WTC11 (cell line): Measurements from ENCODE around the gene LEF1. TPM values are rescaled to one million over a fixed set of nuclear protein-coding genes. Genes with fewer than 3 reads are reported as not detected.
A peak's percentile ranks its signal among the peaks of the same experiment; 100 is the strongest.

Experiments
- ATAC-seq: fragments of 200-7000 bp; cut with Tn5 transposase; 2 replicates; pipeline ENCODE4 v1.10.0; 2021; ENCODE audit warnings: mild to moderate bottlenecking, moderate library complexity
- CTCF ChIA-PET: fragments of 300-600 bp; sonication (Branson Sonifier 250); formaldehyde crosslinking; loops from one replicate; lab custom pipeline; 2021; ENCODE audit warnings: antibody characterized with exemption; lab: Charles Lee
- POLR2A ChIA-PET: fragments of 350-600 bp; sonication (Branson Sonifier 250); formaldehyde crosslinking; loops from one replicate; lab custom pipeline; 2021; ENCODE audit warnings: antibody characterized with exemption; lab: Charles Lee
- DNase-seq: peaks from one replicate; pipeline ENCODE4 v3.0.0; 2021; ENCODE audit warnings: low spot score
- H3K27ac Mint-ChIP-seq: 2 replicates; pipeline ENCODE4 v1.8.0; 2021; ENCODE audit warnings: mixed read lengths
- H3K27me3 Mint-ChIP-seq: 2 replicates; pipeline ENCODE4 v1.8.0; 2021; ENCODE audit warnings: low read depth, mild to moderate bottlenecking, moderate library complexity, mixed read lengths
- H3K36me3 Mint-ChIP-seq: 2 replicates; pipeline ENCODE4 v1.8.0; 2021; ENCODE audit warnings: mixed read lengths
- H3K4me1 Mint-ChIP-seq: 2 replicates; pipeline ENCODE4 v1.8.0; 2022; ENCODE audit warnings: mixed read lengths
- H3K4me3 Mint-ChIP-seq: 2 replicates; pipeline ENCODE4 v1.8.0; 2021; ENCODE audit warnings: mild to moderate bottlenecking, moderate library complexity, mixed read lengths
- H3K9me3 Mint-ChIP-seq: 2 replicates; pipeline ENCODE4 v1.8.0; 2021; ENCODE audit warnings: mixed read lengths
- ATF2 ChIP-seq: sonication (generic); formaldehyde crosslinking; IDR thresholded peaks from 2 replicates; pipeline ENCODE4 v1.8.1; 2022; ENCODE audit warnings: low read depth, missing genetic modification reagents, borderline replicate concordance
- CREB1 ChIP-seq: sonication (generic); formaldehyde crosslinking; IDR thresholded peaks from 2 replicates; pipeline ENCODE4 v1.8.0; 2023; ENCODE audit warnings: mild to moderate bottlenecking, missing genetic modification reagents
- CREM ChIP-seq: sonication (generic); formaldehyde crosslinking; IDR thresholded peaks from 2 replicates; pipeline ENCODE4 v1.8.1; 2022; ENCODE audit warnings: mild to moderate bottlenecking, missing genetic modification reagents, moderate library complexity
- CTCF ChIP-seq: fragments of 200-600 bp; IDR thresholded peaks from 2 replicates; pipeline ENCODE4 v1.8.0; 2022; ENCODE audit warnings: antibody characterized with exemption
- FOXJ3 ChIP-seq: sonication (generic); formaldehyde crosslinking; IDR thresholded peaks from 2 replicates; pipeline ENCODE4 v1.9.0; 2021; ENCODE audit warnings: missing genetic modification reagents, mild to moderate bottlenecking, borderline replicate concordance
- FOXK1 ChIP-seq: sonication (generic); formaldehyde crosslinking; IDR thresholded peaks from 2 replicates; pipeline ENCODE4 v1.8.0; 2022; ENCODE audit warnings: mild to moderate bottlenecking, moderate library complexity, missing genetic modification reagents
- IRF2 ChIP-seq: sonication (generic); formaldehyde crosslinking; IDR thresholded peaks from 2 replicates; pipeline ENCODE4 v1.8.0; 2022; ENCODE audit warnings: low read depth, missing genetic modification reagents, borderline replicate concordance
- JUN ChIP-seq: sonication (generic); formaldehyde crosslinking; IDR thresholded peaks from 2 replicates; pipeline ENCODE4 v1.8.0; 2023; ENCODE audit warnings: mild to moderate bottlenecking, missing genetic modification reagents
- MAX ChIP-seq: sonication (generic); formaldehyde crosslinking; IDR thresholded peaks from 2 replicates; pipeline ENCODE4 v1.8.0; 2022; ENCODE audit warnings: mild to moderate bottlenecking, missing genetic modification reagents
- NR1H2 ChIP-seq: sonication (generic); formaldehyde crosslinking; IDR thresholded peaks from 2 replicates; pipeline ENCODE4 v1.9.0; 2021; ENCODE audit warnings: mild to moderate bottlenecking, moderate library complexity, missing genetic modification reagents
- PRDM15 ChIP-seq: sonication (generic); formaldehyde crosslinking; IDR thresholded peaks from 2 replicates; pipeline ENCODE4 v1.8.0; 2022; ENCODE audit warnings: missing genetic modification reagents
- PRRX2 ChIP-seq: fragments of 250-450 bp; sonication (Bioruptor Pico); IDR thresholded peaks from 2 replicates; pipeline ENCODE4 v1.8.0; 2021; ENCODE audit warnings: mild to moderate bottlenecking
- SMAD3 ChIP-seq: sonication (generic); formaldehyde crosslinking; IDR thresholded peaks from 2 replicates; pipeline ENCODE4 v1.8.0; 2022; ENCODE audit warnings: missing genetic modification reagents, mild to moderate bottlenecking, borderline replicate concordance
- STAT6 ChIP-seq: sonication (generic); formaldehyde crosslinking; conservative IDR thresholded peaks from 2 replicates; pipeline ENCODE4 v1.8.1; 2023; ENCODE audit warnings: mild to moderate bottlenecking, low read depth, missing genetic modification reagents, moderate library complexity
- TP53 ChIP-seq: sonication (generic); formaldehyde crosslinking; IDR thresholded peaks from 2 replicates; pipeline ENCODE4 v1.8.1; 2023; ENCODE audit warnings: mild to moderate bottlenecking, missing genetic modification reagents
- ZNF121 ChIP-seq: sonication (generic); formaldehyde crosslinking; IDR thresholded peaks from 2 replicates; pipeline ENCODE4 v1.8.0; 2023; ENCODE audit warnings: missing genetic modification reagents
- ZNF138 ChIP-seq: sonication (generic); formaldehyde crosslinking; conservative IDR thresholded peaks from 2 replicates; pipeline ENCODE4 v1.8.1; 2022; ENCODE audit warnings: mild to moderate bottlenecking, moderate library complexity, missing genetic modification reagents
- ZNF416 ChIP-seq: fragments of 250-450 bp; sonication (Bioruptor Pico); IDR thresholded peaks from 2 replicates; pipeline ENCODE4 v1.9.0; 2021; ENCODE audit warnings: mild to moderate bottlenecking, inconsistent platforms
- ZNF532 ChIP-seq: fragments of 250-450 bp; sonication (Bioruptor Pico); IDR thresholded peaks from 2 replicates; pipeline ENCODE4 v1.9.0; 2021; ENCODE audit warnings: mild to moderate bottlenecking, borderline replicate concordance
- total RNA-seq: library from RNA; stranded (reverse); gene quantifications from 3 replicates; pipeline ENCODE4 v1.2.3, GENCODE V29; 2021

Gene LEF1
- total RNA-seq, 1 experiment from 2014 or later, result 1.3 TPM

GRCh38 chr4:108099838-108100237, 68.9 kb downstream of the LEF1 start:
- TF ChIP-seq PRRX2 (CRISPR knock-in tag), result no peak
- TF ChIP-seq ATF2, result no peak
- ChIA-PET CTCF (no interaction called here), POLR2A (no interaction called here)
- H3K4me3 Mint-ChIP-seq, result no peak overlapping the region
- no peak overlapping the region for H3K27ac Mint-ChIP-seq
- no peaks in the 10 kb centered on the region for H3K9me3 Mint-ChIP-seq
- peaks cover 6% of the 10 kb centered on the region for H3K4me1 Mint-ChIP-seq
- ATAC-seq (no peak), DNase-seq (no peak)
- no peaks in the 10 kb centered on the region for H3K36me3 Mint-ChIP-seq
- no peaks in the 10 kb centered on the region; the same call in 1 of the 2 replicates for H3K27me3 Mint-ChIP-seq

- Mint-ChIP-seq H3K36me3 (no peaks in the 10 kb centered on the region), H3K4me3 (no peak overlapping the region), H3K27me3 (peaks cover 3% of the 10 kb centered on the region; the same call in 1 of the 2 replicates), H3K4me1 (peaks cover 8% of the 10 kb centered on the region), H3K27ac (no peak overlapping the region), H3K9me3 (no peaks in the 10 kb centered on the region)
- POLR2A ChIA-PET, result no interaction called here
- CTCF ChIA-PET, result interaction anchor here (1.4 kb wide), 1 partner anchor 33 kb away, joined by 3 read pairs; no protein-coding TSS in a partner anchor
- DNase-seq (no peak), ATAC-seq (peak; percentile 38; the same call in 1 of the 2 replicates)
- TF ChIP-seq MAX (CRISPR knock-in tag) (no peak), ZNF121 (no peak), STAT6 (CRISPR knock-in tag) (no peak), CREB1 (CRISPR knock-in tag) (no peak), FOXK1 (CRISPR knock-in tag) (no peak), ZNF138 (no peak), CTCF (no peak), PRRX2 (CRISPR knock-in tag) (no peak), IRF2 (no peak), JUN (no peak), ZNF416 (CRISPR knock-in tag) (no peak), ZNF532 (CRISPR knock-in tag) (no peak), CREM (CRISPR knock-in tag) (no peak), TP53 (CRISPR knock-in tag) (no peak), SMAD3 (CRISPR knock-in tag) (no peak), FOXJ3 (no peak), NR1H2 (CRISPR knock-in tag) (no peak), PRDM15 (CRISPR knock-in tag) (no peak)
Observed at GRCh38 chr4:108097990-108098553, 70.7 kb downstream of the LEF1 start.
